Smooth muscle cell of the brain vasculature (primary cell): ENCODE data around the gene COMMD7.
A peak's percentile ranks its signal among the peaks of the same experiment; 100 is the strongest.

Experiments used
- DNase-seq: peaks from one replicate; pipeline ENCODE4 v3.0.0-alpha.2; 2012; ENCODE audit warnings: low read depth, low spot score

The COMMD7 gene

DNA sequence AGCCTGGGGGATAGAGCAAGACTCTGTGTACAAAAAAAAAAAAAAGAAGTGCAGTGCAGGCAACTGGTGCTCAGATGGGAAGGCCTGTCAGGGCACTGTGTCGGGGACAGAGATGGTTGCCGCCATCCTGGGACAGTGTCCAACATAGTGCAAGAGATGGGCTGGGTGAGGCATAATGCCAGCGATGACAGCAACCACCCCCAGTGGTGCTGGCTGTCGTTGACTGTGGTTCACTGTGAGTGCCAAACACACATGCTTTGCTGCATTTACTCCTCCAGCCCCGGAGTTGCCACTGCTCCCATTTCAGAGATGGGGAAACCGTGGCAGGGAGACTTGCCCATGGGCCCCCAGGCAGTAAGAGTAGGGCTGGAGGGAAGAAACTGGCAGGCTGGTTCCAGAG, 64.3 kb downstream of the COMMD7 start:
- no peak for DNase-seq

DNA sequence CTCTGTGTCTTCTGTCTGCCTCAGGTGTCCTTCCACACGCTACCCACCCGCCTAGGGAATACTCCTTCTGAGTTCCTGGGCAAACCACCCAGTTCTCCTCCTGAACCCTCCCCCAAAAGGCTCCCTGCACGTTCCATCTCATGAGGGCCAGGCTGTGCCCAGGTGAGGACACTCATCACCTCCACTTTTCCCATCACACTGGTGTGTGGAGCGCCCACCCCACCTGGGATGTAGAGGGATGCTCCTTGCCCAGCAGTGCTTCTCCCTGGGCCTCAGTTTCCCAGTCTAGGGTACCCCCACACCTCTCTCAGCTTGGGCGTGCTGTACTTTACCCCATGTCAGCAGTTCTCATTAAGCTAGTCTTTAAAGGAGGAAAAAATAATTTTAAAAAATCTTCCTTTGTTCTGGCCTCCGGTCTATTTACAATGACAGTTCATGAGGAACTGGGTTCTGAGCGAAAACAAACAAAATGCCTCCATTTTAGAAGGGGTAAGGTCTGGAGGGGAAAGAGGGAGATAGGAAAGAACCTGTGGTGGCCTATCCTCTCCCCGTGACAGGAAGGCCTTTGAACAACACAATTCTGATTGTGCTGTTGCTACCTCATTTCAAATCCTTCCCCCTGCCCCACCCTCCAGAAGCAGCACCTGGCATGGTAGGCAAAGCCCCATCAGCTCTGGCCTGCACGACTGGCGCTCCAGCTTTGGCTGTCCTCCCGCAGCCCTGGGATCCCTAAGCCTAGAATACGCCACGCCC, 67.9 kb downstream of the COMMD7 start:
- DNase-seq = no peak

DNA sequence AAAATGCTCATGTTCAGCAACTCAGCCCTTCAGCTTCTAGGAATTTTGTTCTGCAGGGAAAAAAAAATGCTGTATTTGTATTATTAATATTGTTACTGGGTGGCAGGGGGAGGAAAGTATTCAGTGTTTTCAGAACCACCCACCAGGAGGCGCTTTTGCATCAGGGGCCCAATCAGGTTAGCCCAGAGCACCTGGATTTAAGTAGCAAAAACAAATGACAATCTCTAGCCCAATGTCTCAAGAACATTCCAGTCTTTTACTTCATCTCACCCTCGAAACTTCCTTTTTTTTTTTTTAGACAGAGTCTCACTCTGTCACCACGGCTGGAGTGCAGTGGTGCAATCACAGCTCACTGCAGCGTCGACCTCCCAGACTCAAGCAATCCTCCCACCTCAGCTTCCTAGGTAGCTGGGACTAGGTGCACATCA, 68.9 kb downstream of the COMMD7 start:
- no peak for DNase-seq

DNA sequence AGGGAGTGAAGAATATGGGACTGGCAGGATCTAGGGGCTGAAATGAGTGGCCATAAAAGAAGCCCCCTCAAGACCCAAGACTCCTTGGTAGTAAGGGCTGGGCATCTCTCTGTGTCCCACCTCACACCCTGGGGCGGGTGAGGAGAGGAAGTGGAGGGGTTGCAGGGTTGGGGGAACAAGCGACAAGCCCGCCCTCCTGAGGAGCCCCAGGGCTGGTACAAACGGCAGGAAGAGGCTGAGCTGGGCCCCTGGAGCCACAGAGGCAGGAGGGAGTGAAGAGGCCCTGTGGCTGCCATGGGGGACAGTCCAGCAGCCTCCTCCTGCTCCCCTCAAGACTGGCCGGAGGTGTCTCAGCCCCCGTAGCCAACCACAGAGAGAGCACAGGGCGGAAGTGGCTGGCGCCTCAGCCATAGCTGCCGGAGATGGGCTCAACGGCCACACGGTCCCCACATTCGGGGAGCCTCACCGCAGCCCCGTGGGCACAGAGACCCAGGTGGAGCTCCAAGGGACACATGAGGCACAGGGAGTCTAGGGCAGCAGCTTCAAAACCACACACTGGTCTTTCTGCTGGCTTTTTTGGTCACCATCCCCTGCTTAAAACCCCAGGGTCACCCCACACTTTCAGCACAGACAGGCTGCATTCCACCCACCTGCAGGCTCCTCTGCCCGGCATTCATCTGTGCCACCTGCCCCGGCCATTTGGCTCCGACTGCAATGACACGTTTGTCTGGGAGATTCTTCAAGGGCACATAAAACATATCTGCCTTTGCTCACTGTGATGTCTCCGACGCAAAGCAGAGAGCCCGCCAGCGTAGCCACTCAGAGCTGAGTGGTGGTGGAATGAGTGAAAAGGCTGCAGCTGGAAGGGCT, 70.0 kb downstream of the COMMD7 start:
- no peak for DNase-seq

DNA sequence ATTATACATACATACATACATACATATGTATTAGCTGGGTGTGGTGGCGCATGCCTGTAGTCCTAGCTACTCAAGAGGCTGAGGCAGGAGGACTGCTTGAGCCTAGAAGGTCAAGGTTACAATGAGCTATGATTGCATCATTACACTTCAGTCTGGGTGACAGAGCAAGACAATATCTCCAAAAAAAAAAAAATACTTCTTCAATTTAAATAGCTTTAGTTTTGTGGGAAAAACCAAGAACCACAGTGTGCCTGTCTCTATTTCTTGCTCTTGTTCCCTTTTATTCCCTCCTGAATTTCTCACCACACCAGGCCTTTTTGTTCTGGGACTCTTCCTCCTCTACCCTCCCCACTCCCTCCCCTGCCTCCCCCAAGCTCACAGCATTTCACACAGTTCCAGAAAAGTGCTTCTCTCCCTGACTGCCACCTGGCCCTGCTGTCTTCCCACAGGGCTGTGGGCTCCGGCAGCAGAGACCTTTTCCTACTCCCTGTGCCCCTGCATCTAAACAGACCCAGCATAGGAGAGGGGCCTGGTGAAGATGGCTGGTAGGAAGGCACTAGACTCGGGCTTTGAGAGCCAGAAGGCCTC, 70.8 kb downstream of the COMMD7 start:
- DNase-seq = no peak

DNA sequence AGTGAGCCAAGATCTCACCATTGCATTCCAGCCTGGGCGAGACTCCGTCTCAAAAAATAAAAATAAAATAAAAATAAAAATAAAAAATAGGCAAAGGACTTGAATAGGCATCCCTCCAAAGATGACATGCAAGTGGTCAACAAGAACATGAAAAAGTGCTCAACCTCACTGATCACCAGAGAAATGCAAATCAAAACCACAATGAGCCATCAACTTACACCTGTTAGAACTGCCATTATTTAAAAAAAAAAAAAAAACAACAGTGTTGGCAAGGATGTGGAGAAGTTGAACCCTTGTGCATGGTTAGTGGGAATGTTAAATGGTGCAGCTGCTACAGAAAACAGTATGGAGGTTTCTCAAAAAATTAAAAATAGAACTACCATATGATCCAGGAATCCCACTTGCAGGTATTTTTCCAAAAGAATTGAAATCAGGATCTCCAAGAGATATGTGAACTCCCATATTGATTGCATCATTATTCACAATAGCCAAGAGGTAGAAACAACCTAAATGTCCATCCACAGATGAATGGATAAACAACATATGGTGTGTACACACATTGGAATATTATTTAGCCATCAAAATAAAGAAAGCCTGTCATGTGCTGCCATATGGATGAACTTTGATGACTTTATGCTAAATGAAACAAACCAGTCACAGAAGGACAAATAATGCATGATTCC, 72.4 kb downstream of the COMMD7 start:
- no peak for DNase-seq

DNA sequence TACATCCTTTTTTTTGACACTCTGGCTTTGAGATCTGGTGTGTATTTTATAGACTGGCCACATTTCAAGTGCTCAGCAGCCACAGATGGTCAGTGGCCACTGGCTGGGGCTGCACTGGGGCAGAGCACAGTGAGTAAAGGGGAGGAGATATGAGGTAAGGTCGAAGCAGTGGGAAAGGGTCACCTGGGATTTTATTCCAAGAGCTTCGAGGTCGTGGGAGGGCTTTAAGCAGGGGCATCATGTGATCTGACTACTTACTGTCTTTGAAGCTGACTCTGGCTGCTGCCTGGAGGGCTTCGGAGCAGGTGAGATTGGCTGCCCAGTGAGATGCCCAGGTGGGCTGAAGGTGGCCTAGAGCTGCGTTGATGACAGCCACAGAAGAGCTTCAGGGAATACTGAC, 76.2 kb downstream of the COMMD7 start:
- no peak for DNase-seq

DNA sequence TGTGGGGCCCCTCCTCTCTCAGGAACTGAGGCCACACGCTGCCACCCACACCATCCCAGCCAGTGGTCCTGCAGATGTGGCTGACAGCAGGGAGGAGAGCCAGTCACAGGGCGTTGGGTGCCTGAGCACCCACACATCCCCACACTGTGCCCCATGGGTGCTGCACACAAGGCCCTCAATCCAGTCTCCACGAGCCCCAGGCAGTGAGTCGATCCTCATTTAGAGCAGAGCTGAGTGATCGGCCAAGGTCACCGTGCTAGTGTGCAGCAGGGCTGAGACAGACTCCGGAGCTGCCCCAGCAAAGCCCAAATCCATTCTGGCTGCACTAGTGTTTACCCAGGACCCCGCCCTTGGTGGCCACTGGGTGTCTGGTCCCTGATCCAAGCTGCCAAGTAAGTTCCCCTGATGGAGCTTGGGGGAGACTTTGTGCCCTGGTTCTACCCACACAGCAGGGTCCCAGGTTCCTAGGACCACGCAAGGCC, 78.5 kb downstream of the COMMD7 start:
- no peak for DNase-seq

DNA sequence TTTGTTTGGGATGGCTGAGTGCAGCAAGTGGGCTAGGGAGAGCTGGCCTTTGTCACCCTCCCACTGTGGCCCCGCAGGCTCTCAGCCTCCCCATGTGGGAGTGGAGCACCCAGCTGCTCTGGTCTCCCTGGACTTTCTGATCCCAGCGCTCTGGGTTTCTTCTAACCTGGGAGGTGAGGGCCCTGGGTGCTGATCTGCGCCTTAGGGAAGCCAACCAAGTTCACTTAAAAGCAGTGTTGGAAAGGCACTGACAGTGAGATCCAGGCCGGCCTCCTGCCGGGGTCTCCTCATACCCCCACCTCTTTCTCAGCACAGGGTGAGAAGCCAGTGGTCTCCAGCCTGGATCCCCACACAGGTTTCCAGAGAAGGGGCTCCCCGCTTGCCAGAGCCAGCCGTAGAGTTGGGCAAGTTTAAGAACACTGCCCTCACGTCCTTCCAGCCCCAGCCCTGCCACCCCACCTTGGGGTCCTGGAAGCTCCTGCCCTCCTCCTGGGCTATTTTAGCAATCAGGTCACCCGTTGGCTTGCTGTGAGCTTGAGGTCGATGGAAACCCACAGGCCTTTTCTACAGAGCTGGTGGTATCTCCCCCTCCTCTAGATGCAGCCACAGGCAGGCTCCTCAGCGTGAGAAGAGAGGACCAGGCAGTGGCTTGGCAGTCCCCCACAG, 79.1 kb downstream of the COMMD7 start:
- no peak for DNase-seq

DNA sequence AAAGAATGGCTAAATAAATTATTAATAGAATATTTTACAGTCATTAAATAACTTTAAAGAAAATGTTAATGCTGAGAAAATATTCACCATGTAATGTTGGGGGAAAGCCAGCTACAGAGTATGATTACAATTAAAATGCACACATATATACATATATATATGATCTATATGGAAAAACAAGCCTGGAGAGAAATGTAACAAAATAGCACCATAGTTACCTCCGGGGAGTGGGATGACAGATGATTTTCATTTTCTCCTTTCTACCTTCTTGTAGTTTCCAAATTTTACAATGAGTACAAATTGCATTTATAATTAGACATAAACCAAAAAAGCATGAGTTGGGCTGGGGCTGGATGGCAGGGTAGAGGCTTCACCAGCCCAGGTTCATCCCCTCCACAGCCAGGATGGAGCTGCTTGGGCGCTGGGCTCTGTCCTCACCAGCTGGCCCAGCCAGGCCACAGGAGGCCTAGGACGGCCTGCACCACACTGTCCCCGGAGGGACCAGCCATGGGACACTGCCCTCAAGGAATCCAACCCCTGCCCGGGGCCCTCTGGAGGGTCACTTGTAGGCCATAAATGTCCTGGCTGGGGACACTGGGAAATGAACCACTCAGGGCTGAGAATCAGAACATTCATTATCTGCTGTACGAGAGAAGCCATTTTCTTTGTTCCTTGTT, 79.8 kb downstream of the COMMD7 start:
- no peak for DNase-seq

DNA sequence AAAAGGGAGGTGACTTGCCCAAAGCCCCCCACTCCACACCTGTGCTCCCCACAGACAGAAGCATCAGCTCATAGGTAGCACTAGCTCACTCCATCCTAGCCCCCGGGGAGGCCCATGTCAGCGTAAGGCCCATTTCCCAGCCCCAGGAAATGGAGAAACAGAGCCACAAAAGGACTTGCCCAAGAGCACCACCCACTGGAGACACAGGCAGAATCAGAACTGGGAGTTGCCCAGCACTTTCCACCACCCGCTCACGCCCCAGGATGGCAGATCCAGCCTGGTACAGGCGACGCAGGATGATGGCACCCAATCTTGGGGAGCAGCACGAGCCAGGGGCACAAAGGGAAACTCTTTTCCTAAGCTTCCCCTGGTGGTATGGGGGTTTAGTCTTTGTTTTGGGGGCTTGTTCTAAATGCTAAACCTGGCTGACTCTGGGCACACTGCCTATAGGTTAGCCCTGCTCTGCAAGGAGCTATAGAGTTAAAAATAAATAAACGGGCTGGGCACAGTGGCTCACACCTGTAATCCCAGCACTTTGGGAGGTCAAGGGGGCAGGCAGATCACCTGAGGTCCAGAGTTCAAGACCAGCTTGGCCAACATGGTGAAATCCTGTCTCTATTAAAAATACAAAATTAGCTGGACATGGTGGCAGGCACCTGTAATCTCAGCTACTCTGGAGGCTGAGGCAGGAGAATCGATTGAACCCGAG, 81.3 kb downstream of the COMMD7 start:
- DNase-seq = no peak

DNA sequence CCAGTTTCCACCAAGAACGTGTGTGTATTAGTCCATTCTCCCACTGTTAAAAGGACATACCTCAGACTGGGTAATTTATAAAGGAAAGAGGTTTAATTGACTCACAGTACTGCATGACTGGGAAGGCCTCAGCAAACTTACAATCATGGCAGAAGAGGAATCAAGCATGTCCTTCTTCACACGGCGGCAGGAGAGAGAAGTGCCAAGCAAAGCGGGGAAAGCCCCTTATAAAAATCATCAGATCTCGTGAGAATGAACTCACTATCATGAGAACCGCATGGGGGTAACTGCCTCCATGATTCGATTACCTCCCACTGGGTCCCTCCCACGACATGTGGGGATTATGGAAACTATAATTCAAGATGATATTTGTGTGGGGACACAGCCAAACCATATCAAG, 82.6 kb downstream of the COMMD7 start:
- no peak for DNase-seq

DNA sequence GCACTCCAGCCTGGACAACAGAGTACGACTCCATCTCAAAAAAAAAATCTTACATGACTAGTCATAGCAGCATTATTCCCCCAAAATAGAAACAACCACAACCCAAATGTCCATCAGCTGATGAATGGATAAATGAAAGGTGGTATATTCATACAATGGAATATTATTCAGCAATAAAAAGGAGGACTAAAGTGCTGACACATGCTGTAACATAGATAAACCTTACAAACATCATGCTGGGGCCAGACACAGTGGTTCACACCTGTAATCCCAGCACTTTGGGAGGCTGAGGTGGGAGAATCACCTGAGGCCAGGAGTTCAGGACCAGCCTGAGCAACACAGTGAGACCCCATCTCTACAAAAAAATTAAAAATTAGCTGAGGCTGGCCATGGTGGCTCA, 86.4 kb downstream of the COMMD7 start:
- DNase-seq = no peak

DNA sequence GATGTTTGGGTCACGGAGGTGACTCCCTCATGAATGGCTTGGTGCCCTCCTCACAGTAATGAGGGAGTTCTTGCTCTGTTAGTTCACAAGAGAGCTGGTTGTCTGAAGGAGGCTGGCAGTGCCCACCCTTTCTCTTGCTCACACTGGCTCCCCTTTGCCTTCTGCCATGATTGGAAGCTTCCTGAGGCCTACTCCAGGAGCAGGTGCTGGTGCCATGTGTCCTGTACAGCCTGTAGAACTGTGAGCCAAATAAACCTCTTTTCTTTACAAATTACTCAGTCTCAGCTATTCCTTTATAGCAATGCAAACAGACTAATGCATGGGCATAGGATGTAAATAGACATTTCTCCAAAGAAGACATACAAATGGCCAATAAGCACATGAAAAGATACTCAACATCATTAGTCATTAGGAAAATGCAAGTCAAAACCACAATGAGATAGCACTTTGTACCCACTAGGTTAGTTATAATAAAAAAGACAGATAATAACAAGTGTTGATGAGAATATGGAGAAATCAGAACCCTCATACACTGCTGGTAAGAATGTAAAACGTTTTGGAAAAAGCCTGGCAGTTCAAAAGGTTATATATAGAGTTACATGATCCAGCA, 87.3 kb downstream of the COMMD7 start:
- no peak for DNase-seq

DNA sequence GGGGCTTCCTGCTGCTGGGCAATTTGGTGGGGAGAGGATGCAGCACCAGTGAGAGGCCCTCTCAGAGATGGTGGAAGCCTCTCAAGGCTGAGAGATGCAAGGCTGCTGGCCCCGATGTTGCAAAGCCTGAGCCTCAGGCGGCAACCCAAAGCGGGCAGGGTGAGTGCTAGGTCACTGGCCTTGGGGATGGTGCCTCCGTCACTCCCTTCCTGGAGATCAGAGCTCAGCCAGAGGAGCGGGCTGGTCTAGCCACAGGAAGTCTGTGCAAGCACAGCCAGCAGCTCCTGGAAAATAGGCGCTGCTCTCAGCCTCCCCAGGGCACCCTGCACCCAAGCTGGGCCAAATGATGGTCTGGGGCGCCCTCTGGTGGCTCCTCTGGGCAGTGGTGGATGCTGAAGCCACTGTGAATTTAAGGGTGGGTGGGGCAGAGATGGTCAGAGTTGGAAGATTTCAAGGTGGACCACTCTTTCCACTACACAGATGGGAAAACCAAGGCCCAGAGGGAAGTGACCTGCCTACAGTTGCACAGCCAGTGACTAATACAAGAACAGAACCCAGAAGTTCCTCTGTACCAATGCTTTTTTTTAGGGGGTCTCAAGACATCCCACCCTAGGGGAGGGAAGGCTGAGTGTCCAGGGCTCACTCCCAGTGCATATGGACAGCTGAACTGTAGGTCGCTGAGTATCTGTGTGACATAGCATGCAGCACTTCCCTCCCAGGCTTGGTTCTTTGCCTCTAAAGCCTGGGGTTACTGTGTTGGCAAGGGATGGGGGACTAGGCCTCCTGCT, 90.3 kb downstream of the COMMD7 start:
- DNase-seq = peak; percentile 46
